HG03342 (cell line): ENCODE results near the gene FOXP1.
A peak's percentile ranks its signal among the peaks of the same experiment; 100 is the strongest.
"Not testable (repeated sequence)": the region's sequence is repeated elsewhere in the genome, so short reads cannot be mapped to it uniquely, and the experiment has no call there.

Experiments used
- ATAC-seq: cut with Tn5 transposase; IDR thresholded peaks from one replicate; pipeline ENCODE4 v1.9.1; 2021; ENCODE audit warnings: mild to moderate bottlenecking, moderate library complexity; ENCODE audit not compliant: unreplicated experiment

FOXP1 gene

DNA sequence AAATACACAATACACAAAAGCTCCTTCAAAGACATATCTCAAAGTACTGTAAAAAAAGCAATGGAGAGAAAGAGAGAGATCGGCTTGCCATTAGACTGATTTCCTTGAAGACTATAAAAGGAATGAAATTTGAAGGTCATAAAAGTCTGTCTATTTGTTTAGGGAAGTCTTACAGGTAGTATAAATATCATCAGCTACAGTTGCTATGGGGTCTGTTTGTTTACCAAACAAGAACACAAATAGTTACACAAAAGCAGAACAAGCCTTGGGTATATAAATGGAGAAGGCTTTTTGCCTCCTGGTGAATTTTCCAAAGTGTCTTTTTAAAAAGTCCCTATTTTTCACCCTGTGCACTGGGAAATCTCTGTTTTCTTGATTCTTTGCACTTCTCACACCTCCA is 552.3 kb downstream of the FOXP1 start:
- ATAC-seq: no peak

- ATAC-seq: no peak
These were observed 552.8 kb downstream of the FOXP1 start for GRCh38 chr3:71030748-71031147.

- no peak for ATAC-seq
These were observed 553.8 kb downstream of the FOXP1 start for GRCh38 chr3:71029770-71030169.

DNA sequence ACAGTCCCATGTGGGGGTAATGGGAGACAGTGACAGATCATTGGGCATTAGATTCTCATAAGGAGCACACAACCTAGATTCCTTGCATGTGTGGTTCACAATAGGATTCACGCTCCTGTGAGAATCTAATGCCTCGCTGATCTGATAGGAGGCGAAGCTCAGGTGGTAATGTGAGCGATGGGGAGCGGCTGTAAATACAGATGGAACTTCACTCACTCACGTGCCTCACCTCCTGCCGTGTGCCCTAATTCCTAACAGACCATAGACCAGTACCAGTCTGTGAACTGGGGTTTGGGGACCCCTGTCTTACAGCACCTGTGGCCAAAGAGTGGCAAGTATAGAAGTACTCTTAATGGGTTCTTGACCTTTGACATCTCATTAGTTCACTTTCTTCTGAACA is 554.7 kb downstream of the FOXP1 start:
- ATAC-seq: no peak

DNA sequence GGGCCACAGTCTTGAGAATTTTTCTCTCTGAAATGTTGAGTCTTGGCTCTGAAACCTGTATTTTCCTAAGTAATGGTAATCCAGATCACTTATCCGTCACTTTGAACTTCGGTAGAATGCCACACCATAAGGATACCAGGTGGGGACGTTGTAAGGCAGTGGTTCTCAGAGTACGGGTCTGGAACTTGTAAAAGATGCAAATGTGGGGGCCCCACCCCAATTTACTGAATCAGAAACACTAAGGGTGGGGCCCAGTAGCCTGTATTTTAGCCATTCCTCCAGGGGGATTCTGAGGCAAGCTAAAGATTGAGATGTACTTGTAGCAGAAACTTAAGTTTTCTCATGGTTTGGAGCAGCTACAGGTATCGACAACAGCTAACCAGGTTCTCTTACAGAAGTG is 555.3 kb downstream of the FOXP1 start:
- ATAC-seq: no peak

- ATAC-seq: no peak
These were observed 556.6 kb downstream of the FOXP1 start for GRCh38 chr3:71026634-71027578.

DNA sequence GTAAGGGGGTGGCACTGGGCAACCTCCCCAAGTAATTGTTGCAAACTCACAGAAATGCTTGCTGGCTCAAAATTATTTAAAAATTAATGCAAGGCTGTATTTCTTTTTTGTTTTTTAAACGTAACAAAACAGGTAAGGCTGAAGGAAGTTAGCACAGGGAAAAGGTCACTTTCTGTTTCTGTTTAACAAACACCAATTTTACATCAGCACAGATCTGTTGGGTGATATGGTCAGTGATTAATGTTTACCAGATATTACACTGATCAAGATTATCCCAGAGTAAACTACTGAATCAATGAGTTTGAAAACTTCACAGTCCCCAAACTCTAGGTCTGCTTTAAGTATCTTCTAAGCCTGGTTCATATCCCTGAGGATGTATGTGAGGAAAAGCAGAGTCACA is 558.0 kb downstream of the FOXP1 start:
- ATAC-seq: no peak

DNA sequence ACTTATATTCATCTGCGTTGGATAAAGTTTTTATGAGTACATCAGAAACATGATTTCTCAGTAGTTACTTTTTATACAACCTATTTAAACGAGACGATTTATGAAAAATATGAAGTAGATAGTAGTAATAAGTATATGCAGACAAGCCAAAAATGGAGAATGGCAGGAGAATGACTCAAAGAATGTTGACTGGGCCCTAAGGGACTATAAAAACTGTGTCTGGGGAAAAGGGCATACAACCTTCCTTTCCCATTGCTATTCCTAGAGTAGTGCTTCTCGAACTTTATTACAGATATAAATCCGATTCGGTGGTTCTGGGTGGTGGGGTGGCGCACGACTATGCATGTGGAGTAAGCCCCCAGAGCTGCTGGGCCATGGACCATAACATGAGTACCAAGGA is 558.5 kb downstream of the FOXP1 start:
- no peak for ATAC-seq

GRCh38 chr3:71022551-71023335 is 560.8 kb downstream of the FOXP1 start:
- ATAC-seq: no peak

DNA sequence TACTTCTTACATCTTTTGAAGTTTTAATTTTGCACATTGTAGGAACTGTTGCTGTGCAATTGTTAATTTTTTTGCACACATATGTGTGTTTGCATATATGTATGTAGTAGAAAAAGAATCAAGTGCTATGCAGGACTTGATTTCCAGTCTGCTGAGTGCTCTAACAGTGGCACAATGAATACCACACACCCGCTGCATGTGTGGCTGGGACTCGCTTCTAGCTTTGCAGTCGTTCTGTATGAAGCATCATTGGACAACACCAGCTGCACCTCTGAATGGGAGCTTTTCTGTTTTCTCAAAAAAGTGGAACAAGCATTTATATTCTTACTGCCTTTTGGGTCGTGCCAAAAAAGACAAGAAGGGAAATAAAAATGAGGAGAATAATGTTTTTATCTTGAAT is 564.7 kb downstream of the FOXP1 start:
- ATAC-seq: no peak

DNA sequence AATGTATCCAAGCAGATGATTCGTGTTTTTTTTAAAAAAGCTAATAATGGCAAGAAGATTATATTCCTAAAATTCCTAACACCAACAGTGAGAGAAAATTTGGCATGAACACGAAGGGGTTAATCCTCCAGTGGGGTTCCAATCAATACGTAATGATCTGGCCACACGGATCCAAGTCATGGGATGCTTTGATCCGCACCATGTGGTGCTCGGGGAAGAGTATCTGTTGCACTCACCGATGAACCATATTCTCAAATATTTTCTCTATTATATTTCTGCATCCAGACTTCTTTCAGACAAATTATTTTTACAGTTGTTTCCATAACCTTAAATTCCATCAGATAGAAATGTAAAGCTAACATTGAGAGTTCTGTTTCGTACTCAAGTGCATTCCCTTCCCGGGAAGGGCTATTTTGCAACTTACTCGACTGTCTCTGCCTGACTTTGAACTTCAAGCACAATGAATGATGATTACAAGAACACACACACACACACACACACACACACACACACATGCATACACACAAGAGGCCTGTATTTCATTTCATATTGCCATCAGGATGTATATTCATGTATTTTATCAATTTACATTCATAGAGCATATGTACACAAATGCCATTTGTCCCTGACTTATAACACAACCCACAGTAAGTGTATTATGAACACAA is 567.2 kb downstream of the FOXP1 start:
- no peak for ATAC-seq

DNA sequence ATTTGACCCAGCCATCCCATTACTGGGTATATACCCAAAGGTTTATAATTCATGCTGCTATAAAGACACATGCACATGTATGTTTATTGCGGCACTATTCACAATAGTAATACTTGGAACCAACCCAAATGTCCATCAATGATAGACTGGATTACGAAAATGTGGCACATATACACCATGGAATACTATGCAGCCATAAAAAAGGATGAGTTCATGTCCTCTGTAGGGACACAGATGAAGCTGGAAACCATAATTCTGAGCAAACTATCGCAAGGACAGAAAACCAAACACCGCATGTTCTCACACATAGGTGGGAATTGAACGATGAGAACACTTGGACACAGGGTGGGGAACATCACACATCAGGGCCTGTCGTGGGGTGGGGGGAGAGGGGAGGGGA is 568.9 kb downstream of the FOXP1 start:
- ATAC-seq: not testable (repeated sequence)

DNA sequence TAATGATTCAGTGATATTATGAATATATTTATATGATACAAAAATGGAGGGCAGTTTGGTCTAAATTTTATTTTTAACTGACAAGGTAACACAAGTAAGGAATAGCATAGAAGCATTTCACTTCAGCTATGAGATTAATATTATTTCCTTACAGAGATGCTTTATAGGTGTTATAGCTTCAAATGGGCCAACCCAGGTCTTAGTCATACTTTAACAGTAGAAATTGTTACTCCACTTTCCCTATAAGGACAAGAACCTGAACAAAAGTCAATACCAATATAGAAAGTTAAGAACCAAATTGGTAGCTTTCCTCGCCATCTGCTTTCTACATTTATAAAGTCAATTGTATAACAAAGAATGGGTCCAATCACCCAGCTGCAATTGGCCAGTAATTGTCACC is 570.6 kb downstream of the FOXP1 start:
- ATAC-seq: no peak

- ATAC-seq: peak; percentile 77
These were observed 571.8 kb downstream of the FOXP1 start for GRCh38 chr3:71011565-71012287.

DNA sequence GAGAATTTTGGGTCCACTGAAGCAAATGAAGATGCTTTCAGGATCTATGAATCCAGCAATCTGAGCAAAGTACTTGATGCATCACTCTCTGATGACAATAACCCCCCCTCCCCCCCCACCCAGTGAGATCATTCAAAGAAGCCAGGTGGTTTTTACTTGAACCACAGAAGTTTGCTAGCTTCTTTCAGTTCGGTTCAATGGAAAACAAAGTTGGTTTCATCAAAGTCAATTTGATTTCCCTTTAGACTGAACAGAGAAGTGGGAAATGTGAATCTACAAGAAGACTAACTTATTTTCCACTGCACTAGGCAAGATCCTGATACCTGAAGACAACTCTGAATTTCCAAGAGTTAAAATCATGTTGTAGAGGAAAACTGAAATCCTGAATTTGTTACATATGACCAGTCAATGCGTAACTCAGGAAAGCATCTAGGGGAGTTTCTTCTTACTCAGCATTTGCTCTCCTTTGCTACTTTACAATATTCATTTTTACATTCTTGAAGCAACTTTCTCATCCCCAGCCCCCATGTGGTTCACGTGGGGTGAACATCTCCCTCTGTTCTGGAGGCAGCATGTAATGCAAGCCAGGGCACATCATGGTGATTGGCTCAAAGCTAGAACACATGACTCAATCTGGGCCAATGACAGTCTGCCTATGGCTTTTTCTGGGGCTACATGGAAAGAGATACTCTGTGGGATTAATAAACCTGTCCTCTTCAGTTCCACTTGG is 572.6 kb downstream of the FOXP1 start:
- peak; percentile 60 for ATAC-seq

DNA sequence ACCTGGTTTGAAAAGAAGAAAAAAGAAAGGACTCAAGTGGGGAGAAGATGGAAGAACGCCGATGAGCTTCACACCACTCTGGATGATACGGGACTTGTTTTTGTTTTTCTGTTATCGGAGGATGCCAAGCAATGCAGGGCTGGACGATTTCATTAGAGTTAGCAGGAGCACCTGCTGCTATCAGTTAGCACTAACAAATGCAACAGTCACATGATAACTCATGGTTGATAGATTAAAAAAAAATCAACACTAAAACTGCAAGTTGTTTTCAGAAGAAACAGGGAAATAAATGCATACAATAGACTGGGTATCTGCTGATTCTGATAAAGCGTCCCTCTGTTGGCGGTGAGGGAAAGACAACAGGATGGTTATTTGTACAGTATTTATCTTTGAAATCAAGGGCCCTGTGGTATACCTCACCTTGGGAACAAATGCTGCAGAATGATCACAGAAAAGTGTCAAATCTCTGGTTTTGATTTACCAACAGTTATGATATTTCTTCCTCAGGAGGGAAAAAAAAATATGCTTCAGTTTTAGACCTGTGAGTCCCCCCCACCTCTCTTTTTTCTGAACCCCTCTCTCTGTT is 575.1 kb downstream of the FOXP1 start:
- no peak for ATAC-seq

DNA sequence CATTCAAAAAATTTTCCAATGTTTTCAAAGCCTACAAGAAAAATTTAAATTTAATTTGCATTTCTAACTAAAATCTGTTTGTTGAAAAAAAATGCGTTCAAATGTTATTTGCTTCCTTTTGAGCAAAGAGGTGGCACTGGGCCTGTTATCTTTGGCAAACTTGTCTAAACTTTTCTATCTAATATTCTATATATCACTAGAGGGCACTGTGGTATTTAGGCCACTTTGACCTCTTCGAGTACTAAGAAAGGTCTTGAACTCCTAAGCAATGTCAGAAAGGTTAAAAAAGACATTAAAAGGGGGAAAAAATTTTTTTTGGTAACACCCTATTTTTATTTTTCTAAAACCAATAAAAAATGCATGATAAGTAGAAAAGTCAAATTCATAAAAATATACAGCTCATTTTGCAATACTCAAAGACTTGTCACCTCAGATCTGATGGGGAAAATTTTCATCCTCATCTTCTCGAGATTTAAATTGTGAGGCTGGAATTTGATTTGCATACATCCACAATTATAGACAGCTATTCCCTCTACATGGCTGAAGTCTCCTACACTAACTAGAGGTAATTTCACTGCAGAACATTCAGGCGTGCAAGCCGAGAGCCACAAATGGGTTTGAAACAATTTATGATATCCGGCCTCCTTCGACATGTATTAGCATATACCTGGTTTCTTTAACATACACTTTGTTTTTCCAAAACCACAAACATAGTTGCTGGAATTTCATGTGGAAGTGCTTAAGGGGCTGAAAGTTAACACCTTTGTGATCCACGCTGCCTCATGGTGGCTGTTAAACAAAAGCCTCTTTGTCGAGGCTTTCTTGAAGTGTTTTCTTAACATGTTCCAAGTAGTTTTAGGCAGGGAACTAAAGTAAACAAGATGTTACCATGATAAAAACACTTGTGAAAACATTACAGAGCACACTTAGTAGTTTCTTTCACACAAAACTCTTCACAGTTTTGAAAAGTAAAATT is 576.4 kb downstream of the FOXP1 start:
- peak; percentile 39 for ATAC-seq

DNA sequence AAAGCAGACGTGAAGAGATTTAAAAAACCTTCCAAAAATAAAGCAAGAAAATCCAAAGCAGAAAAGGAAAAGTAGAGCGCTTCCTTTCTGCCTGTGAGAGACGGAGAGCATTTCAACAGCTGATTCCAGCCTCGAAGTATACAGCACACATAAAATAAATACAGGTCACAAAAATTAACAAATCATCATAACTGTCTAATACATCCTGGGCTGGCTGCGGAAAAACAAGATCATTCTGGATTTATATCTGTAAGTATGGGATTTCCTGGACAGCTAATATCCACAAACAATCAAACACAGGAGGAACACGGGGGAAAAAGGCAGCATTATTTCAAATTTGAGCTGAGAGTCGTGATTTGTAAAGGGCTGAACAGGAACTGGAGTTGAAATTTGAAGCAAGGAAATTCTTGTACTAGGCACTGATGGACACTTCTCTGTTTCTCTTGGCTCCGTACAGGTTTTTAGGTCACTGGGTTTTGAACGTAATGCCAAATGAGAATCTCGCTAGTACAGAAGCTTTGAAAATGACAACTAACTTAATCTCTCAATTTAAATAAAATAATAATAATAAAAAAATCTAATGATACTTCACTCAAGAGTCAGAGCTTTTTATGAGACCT is 577.7 kb downstream of the FOXP1 start:
- no peak for ATAC-seq
